ENCODE measurements around the gene PRR3.
"Not testable (repeated sequence)": the region's sequence is repeated elsewhere in the genome, so short reads cannot be mapped to it uniquely, and the experiment has no call there.

PRR3 gene, protein sequence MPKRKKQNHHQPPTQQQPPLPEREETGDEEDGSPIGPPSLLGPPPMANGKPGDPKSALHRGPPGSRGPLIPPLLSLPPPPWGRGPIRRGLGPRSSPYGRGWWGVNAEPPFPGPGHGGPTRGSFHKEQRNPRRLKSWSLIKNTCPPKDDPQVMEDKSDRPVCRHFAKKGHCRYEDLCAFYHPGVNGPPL

GRCh38 chr6:30556906-30557682, at the start of gene PRR3:
Gene PRR3 (plus strand): TSS chr6:30557295. CDS start chr6:30557345, 50 bp downstream.
- DNase-seq (ENCODE audit: extremely low read depth in 1 of 2, low read depth in 1 of 2), result peak; percentile 73 to 89

DNA sequence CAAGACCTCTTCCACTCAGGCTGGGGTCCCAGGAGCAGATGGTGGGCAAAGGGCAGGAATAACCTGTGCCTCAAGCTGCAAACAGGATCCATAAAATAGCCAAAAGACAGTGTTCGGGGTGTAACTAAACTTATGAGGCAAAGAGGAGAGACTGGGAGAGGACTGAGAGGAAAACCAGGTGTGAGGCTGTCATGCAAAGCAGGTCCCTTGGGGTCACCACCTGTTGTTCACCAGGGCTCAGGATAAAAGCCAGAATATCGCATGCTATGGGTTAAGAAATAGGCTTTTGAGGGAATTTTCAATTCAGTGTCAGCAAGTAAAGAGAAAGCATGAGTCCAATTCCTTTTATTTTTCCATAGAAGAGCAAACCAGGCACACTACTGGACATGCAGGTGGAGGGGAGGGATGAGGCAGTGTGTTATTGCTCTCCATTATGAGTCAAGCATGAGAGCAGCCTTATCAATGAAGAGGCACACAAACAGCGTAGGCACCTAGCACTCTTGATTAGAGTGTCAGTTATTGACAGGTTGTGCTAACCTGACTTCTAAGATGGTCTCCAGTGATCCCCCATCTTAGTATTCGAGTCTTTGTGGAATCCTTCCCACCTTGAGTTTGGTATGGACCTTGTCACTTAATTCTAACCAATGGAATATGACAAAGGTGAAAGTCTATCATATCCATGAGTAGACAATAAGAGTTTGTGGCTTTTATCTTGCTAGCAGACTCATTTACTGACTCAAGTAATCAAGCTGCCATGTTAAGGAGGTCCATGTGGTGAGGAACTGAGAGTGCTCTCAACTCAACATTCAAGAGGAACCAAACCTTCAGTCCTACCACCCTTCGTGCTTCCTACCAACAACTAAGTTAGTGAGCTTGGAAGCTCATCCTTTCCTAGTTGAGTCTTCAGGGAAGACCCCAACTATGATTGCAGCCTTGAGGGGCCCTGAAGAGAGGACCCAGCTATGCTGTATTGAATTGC, 49.0 kb upstream of the PRR3 start:
- DNase-seq (ENCODE audit: extremely low read depth in 1 of 2, low read depth in 1 of 2), result no peak

GRCh38 chr6:30508890-30509736, 48.0 kb upstream of the PRR3 start:
- DNase-seq (ENCODE audit: extremely low read depth in 1 of 2, low read depth in 1 of 2), result no peak

- DNase-seq (ENCODE audit: extremely low read depth in 1 of 2, low read depth in 1 of 2), result no peak
Observed at GRCh38 chr6:30510419-30511168, 46.5 kb upstream of the PRR3 start.

DNA sequence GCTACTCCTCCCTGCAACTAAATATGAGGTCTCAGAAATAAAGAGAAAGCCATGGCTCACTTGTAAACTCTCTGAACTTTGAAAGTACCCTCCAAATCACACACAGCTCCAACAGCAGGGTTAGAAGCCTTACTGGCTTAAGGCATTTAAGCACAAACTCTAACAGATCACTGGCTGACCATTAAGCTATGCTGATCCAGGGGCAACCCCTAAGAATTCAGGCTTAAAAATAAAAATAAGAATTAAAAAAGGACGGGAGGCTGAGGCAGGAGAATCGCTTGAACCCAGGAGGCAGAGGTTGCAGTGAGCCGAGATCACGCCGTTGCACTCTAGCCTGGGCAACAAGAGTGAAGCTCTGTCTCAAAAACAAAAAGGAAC, 45.9 kb upstream of the PRR3 start:
- no peak for DNase-seq (ENCODE audit: extremely low read depth in 1 of 2, low read depth in 1 of 2)

DNA sequence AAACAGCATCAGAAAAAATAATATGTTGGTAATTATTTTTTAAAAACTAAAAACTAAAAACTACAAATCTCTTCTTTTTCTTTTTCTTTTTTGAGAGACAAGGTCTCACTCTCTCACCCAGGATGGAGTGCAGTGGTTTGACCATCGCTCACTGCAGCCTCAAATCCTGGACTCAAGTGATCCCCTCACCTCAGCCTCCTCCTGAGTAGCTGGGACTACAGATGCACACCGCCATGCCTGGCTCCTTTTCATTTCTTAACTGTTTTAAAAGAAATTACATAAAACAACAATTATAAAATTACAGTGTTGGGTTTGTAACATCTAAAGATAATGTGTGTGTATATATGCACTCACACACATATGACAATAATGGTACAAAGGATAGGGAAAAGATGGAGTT, 43.6 kb upstream of the PRR3 start:
- DNase-seq (ENCODE audit: extremely low read depth in 1 of 2, low read depth in 1 of 2), result no peak

GRCh38 chr6:30515106-30515505, 42.0 kb upstream of the PRR3 start:
- no peak for DNase-seq (ENCODE audit: extremely low read depth in 1 of 2, low read depth in 1 of 2)

DNA sequence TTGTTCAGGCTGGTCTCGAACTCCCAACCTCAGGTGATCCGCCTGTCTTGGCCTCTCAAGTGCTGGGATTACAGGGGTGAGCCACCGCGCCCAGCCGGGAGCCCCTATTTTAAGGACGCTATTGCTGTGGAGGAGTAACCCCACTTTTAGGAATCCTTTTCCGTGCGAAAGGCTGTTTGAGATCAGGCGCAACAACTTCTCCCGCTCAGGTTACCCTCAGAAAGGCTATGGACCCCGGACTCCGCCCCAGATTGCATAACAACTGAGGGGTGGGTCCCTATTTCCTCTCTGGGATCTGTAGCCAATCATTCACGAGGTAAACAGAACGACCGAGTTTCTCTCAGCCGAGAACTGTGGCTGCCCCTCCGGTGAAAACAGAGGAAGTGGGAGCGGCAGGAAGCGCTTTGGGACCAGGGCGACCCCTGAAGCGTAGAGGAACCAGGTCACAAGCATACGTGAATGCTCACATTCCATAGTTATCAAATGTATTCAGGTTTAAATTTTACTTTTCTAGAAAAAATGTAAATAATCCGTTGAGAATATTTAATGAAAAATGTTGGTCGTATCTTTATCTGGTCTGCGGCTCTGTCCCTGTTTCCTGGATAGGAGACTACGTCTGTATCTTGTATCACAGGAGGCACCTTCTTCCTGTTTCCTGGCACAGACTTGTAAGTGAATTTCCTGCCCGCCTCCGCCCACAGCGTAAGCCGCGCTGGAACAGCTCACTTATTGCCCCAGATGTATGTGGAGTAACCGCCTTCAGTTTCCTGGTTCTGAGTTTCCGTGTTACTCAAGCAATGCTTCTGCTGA, 40.9 kb upstream of the PRR3 start:
- peak; percentile 82 to 93 for DNase-seq (ENCODE audit: extremely low read depth in 1 of 2, low read depth in 1 of 2)

GRCh38 chr6:30516754-30517076, 40.4 kb upstream of the PRR3 start:
- not testable (repeated sequence) for DNase-seq (ENCODE audit: extremely low read depth in 1 of 2, low read depth in 1 of 2)

DNA sequence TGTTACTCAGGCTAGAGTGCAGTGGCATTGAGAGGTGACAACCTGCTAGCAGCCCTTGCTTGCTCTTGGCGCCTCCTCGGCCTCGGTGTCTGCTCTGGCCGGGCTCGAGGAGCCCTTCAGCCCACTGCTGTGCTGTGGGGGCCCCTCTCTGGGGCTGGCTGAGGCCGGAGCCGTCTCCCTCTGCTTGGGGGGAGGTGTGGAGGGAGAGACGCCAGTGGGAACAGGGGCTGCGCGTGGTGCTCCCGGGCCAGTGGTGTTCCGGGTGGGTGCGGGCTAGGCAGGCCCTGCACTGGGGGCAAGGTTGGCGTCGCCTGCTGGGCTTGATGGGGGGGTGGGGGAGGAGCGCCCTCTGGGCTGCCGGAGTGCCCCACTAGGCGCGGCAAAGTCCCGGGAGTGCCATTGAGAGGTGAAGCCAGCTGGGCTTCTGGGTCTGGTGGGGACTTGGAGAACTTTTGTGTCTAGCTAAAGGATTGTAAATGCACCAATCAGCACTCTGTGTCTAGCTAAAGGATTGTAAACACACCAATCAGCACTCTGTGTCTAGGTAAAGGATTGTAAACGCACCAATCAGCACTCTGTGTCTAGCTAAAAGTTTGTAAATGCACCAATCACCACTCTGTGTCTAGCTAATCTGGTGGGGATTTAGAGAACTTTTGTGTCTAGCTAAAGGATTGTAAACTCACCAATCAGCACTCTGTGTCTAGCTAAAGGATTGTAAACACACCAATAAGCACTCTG, 39.2 kb upstream of the PRR3 start:
- not testable (repeated sequence) for DNase-seq (ENCODE audit: extremely low read depth in 1 of 2, low read depth in 1 of 2)

- DNase-seq (ENCODE audit: extremely low read depth in 1 of 2, low read depth in 1 of 2), result not testable (repeated sequence)
Observed at GRCh38 chr6:30518505-30519145, 38.5 kb upstream of the PRR3 start.

GRCh38 chr6:30520522-30520921, 36.6 kb upstream of the PRR3 start:
- no peak for DNase-seq (ENCODE audit: extremely low read depth in 1 of 2, low read depth in 1 of 2)

DNA sequence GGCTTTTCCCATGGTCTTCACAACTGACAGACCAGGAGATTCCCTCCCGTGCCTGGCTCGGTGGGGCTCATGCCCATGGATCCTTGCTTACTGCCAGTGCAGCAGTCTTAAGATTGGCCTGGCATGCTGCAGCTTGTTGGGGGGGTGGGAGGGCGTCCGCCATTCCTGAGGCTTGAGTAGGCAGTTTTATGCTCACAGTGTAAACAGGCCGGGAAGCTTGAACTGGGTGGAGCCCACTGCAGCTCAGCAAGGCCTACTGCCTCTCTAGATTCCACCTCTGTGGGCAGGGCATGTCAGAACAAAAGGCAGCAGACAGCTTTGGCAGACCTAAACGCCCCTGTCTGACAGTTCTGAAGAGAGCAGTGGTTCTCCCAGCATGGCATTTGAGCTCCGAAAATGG, 36.0 kb upstream of the PRR3 start:
- DNase-seq (ENCODE audit: extremely low read depth in 1 of 2, low read depth in 1 of 2), result not testable (repeated sequence)

GRCh38 chr6:30521952-30522351, 35.1 kb upstream of the PRR3 start:
- DNase-seq (ENCODE audit: extremely low read depth in 1 of 2, low read depth in 1 of 2), result not testable (repeated sequence)

GRCh38 chr6:30526444-30526843, 30.7 kb upstream of the PRR3 start:
- not testable (repeated sequence) for DNase-seq (ENCODE audit: extremely low read depth in 1 of 2, low read depth in 1 of 2)

DNA sequence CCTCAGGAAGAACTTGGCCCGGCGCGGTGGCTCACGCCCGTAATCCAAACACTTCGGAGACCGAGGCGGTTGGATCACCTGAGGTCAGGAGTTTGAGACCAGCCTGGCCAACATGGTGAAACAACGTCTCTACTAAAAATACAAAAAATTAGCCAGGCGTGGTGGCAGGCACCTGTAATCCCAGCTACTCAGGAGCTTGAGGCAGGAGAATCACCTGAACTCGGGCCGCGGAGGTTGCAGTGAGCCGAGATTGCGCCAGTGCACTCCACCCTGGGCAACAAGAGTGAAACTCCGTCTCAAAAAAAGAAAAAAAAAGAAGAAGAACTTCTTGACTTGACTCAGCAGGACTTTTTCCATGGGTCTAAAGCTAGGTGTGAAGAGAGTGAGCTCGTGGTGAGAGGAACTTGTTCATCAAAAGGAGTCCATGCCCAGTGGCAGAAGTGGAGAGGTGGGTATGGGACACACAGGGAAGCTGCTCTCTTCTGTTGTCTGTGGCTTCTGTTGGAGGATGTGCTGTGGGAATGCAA, 27.7 kb upstream of the PRR3 start:
- DNase-seq (ENCODE audit: extremely low read depth in 1 of 2, low read depth in 1 of 2), result peak in 1 of 2 donors; percentile 43

DNA sequence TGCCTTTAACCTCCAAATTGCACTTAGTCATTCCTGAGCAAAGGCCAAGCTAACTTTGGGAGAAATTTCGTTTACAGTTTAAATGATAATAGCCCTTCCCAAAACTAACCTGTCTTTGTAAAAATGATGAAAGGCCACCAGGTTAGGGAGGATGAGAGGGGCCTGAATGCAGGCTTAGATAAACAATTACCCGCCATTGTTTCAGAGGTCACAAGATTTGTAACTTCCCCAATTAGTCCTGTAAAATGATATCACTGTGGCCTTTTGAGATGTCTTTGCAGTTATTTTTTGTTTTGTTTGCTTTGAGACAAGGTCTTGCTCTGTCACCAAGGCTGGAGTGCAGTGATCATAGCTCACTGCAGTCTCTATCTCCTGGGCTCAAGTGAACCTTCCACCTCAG, 27.1 kb upstream of the PRR3 start:
- DNase-seq (ENCODE audit: extremely low read depth in 1 of 2, low read depth in 1 of 2), result no peak
